Stimulated activated naive CD8-positive, alpha-beta T cell treated with anti-CD3 and anti-CD28 coated beads, Interleukin-15, amount 100 ng/mL, for 72 hours (primary cell): ENCODE measurements around the gene USP10.

Source experiments
- ATAC-seq: fragments of 150-1000 bp; cut with Tn5 transposase; 2 replicates; pipeline ENCODE4 v1.10.0; 2021; ENCODE audit warnings: mild to moderate bottlenecking, moderate library complexity
- DNase-seq, 2 donors: peaks; one replicate each; pipeline ENCODE4 v3.0.0; 2021 to 2022
- H3K27ac Mint-ChIP-seq, 2 donors: one replicate each; pipeline ENCODE4 v1.8.0; 2022; ENCODE audit warnings: mild to moderate bottlenecking in 2 of 2, mixed read lengths in 2 of 2, moderate library complexity in 2 of 2
- H3K27me3 Mint-ChIP-seq: one replicate; pipeline ENCODE4 v1.8.0; 2022; ENCODE audit warnings: mixed read lengths
- H3K4me1 Mint-ChIP-seq: one replicate; pipeline ENCODE4 v1.8.0; 2022; ENCODE audit warnings: mild to moderate bottlenecking, mixed read lengths
- H3K4me3 Mint-ChIP-seq, 2 donors: one replicate each; pipeline ENCODE4 v1.8.0; 2022; ENCODE audit warnings: mild to moderate bottlenecking in 2 of 2, mixed read lengths in 2 of 2, moderate library complexity in 1 of 2
- H3K9me3 Mint-ChIP-seq, 2 donors: one replicate each; pipeline ENCODE4 v1.8.0; 2022; ENCODE audit warnings: mixed read lengths in 2 of 2

USP10 gene

GRCh38 chr16:84699712-84700445, at the start of gene USP10:
Gene USP10 (plus strand): TSS chr16:84700000. CDS start chr16:84700091, 91 bp downstream.
- DNase-seq (peak; percentile 86 to 88), ATAC-seq (peak; percentile 87)
- peaks cover 39% of the 10 kb centered on the region for H3K4me1 Mint-ChIP-seq
- peak within 1 kb of the TSS; percentile 88 to 97 for H3K4me3 Mint-ChIP-seq
- no peaks in the 10 kb centered on the region for H3K9me3 Mint-ChIP-seq
- H3K27ac Mint-ChIP-seq = peak within 1 kb of the TSS; percentile 97 to 98
- H3K27me3 Mint-ChIP-seq = no peaks in the 10 kb centered on the region

GRCh38 chr16:84650062-84650991, 49.5 kb upstream of the USP10 start:
- Mint-ChIP-seq H3K27ac (peak overlapping the region in 1 of 2 donors; percentile 76), H3K4me3 (peak overlapping the region; percentile 73 to 88), H3K9me3 (no peaks in the 10 kb centered on the region), H3K4me1 (peaks cover 68% of the 10 kb centered on the region), H3K27me3 (peaks cover 8% of the 10 kb centered on the region)
- ATAC-seq = no peak
- DNase-seq = no peak

GRCh38 chr16:84652566-84652965, 47.2 kb upstream of the USP10 start:
- ATAC-seq (peak; percentile 24), DNase-seq (peak in 1 of 2 donors; percentile 34)
- Mint-ChIP-seq H3K27me3 (no peaks in the 10 kb centered on the region), H3K4me1 (peaks cover 88% of the 10 kb centered on the region), H3K9me3 (no peaks in the 10 kb centered on the region), H3K27ac (no peak overlapping the region), H3K4me3 (peak overlapping the region; percentile 51 to 53)

GRCh38 chr16:84654238-84654637, 45.6 kb upstream of the USP10 start:
- H3K9me3 Mint-ChIP-seq = no peaks in the 10 kb centered on the region
- no peaks in the 10 kb centered on the region for H3K27me3 Mint-ChIP-seq
- peak overlapping the region in 1 of 2 donors; percentile 94 for H3K27ac Mint-ChIP-seq
- H3K4me1 Mint-ChIP-seq = peaks cover 95% of the 10 kb centered on the region
- no peak overlapping the region for H3K4me3 Mint-ChIP-seq
- no peak for DNase-seq
- ATAC-seq = no peak

GRCh38 chr16:84654998-84655397, 44.8 kb upstream of the USP10 start:
- no peaks in the 10 kb centered on the region for H3K9me3 Mint-ChIP-seq
- no peaks in the 10 kb centered on the region for H3K27me3 Mint-ChIP-seq
- no peak overlapping the region for H3K4me3 Mint-ChIP-seq
- ATAC-seq (no peak), DNase-seq (no peak)
- peak overlapping the region in 1 of 2 donors; percentile 65 for H3K27ac Mint-ChIP-seq
- peaks cover 92% of the 10 kb centered on the region for H3K4me1 Mint-ChIP-seq

- Mint-ChIP-seq H3K27me3 (no peaks in the 10 kb centered on the region), H3K9me3 (no peaks in the 10 kb centered on the region), H3K27ac (peak overlapping the region; percentile 25 to 94), H3K4me3 (peak overlapping the region; percentile 22 to 36), H3K4me1 (peaks cover 86% of the 10 kb centered on the region)
- ATAC-seq (no peak), DNase-seq (no peak)
These were observed 43.2 kb upstream of the USP10 start for GRCh38 chr16:84656649-84657048.

GRCh38 chr16:84657229-84657837, 42.5 kb upstream of the USP10 start:
- DNase-seq (no peak), ATAC-seq (no peak)
- Mint-ChIP-seq H3K4me3 (no peak overlapping the region), H3K9me3 (no peaks in the 10 kb centered on the region), H3K4me1 (peaks cover 80% of the 10 kb centered on the region), H3K27me3 (no peaks in the 10 kb centered on the region), H3K27ac (no peak overlapping the region)

GRCh38 chr16:84658690-84659089, 41.1 kb upstream of the USP10 start:
- Mint-ChIP-seq H3K27me3 (no peaks in the 10 kb centered on the region), H3K27ac (peak overlapping the region in 1 of 2 donors; percentile 72), H3K9me3 (no peaks in the 10 kb centered on the region), H3K4me1 (peaks cover 67% of the 10 kb centered on the region), H3K4me3 (no peak overlapping the region)
- ATAC-seq (no peak), DNase-seq (no peak)

- DNase-seq (no peak), ATAC-seq (no peak)
- Mint-ChIP-seq H3K27me3 (no peaks in the 10 kb centered on the region), H3K4me3 (no peak overlapping the region), H3K27ac (no peak overlapping the region), H3K9me3 (no peaks in the 10 kb centered on the region), H3K4me1 (peaks cover 62% of the 10 kb centered on the region)
These were observed 40.0 kb upstream of the USP10 start for GRCh38 chr16:84659656-84660300.

- ATAC-seq (no peak), DNase-seq (no peak)
- Mint-ChIP-seq H3K27ac (no peak overlapping the region), H3K9me3 (no peaks in the 10 kb centered on the region), H3K4me1 (peaks cover 51% of the 10 kb centered on the region), H3K4me3 (no peak overlapping the region), H3K27me3 (no peaks in the 10 kb centered on the region)
These were observed 38.8 kb upstream of the USP10 start for GRCh38 chr16:84660973-84661372.

GRCh38 chr16:84661418-84662060, 38.3 kb upstream of the USP10 start:
- no peak overlapping the region for H3K4me3 Mint-ChIP-seq
- DNase-seq = no peak
- ATAC-seq = no peak
- H3K27me3 Mint-ChIP-seq = no peaks in the 10 kb centered on the region
- no peaks in the 10 kb centered on the region for H3K9me3 Mint-ChIP-seq
- H3K4me1 Mint-ChIP-seq = peaks cover 51% of the 10 kb centered on the region
- H3K27ac Mint-ChIP-seq = peak overlapping the region in 1 of 2 donors; percentile 74

GRCh38 chr16:84662471-84662870, 37.3 kb upstream of the USP10 start:
- no peak overlapping the region for H3K4me3 Mint-ChIP-seq
- H3K9me3 Mint-ChIP-seq = no peaks in the 10 kb centered on the region
- DNase-seq (no peak), ATAC-seq (no peak)
- H3K27ac Mint-ChIP-seq = no peak overlapping the region
- no peaks in the 10 kb centered on the region for H3K27me3 Mint-ChIP-seq
- peaks cover 43% of the 10 kb centered on the region for H3K4me1 Mint-ChIP-seq

GRCh38 chr16:84663433-84664101, 36.2 kb upstream of the USP10 start:
- Mint-ChIP-seq H3K27me3 (no peaks in the 10 kb centered on the region), H3K27ac (no peak overlapping the region), H3K9me3 (no peaks in the 10 kb centered on the region), H3K4me3 (no peak overlapping the region), H3K4me1 (peaks cover 32% of the 10 kb centered on the region)
- DNase-seq (no peak), ATAC-seq (no peak)

GRCh38 chr16:84665359-84665758, 34.4 kb upstream of the USP10 start:
- DNase-seq (no peak), ATAC-seq (no peak)
- no peaks in the 10 kb centered on the region for H3K27me3 Mint-ChIP-seq
- H3K4me1 Mint-ChIP-seq = peaks cover 20% of the 10 kb centered on the region
- H3K27ac Mint-ChIP-seq = no peak overlapping the region
- no peak overlapping the region for H3K4me3 Mint-ChIP-seq
- H3K9me3 Mint-ChIP-seq = no peaks in the 10 kb centered on the region
